NB4 (cell line): Measurements from ENCODE around the gene COL6A3.

Source experiments
- CTCF ChIP-seq: IDR thresholded peaks from one replicate; pipeline ENCODE4 v1.5.1; 2012; ENCODE audit warnings: low read depth, low read length
- POLR2A ChIP-seq: IDR thresholded peaks from 2 replicates; pipeline ENCODE4 v1.6.1; 2011; ENCODE audit warnings: mild to moderate bottlenecking; ENCODE audit not compliant: insufficient read length; ENCODE audit errors: extremely low read depth

GRCh38 chr2:237309416-237309815 is 104.5 kb downstream of the COL6A3 start:
- no peak for TF ChIP-seq CTCF
- no peak for TF ChIP-seq POLR2A
